AML-193 (cell line): ENCODE measurements around the gene CACNA1S.

Experiments
- DNase-seq, 2 experiments: peaks; one replicate each; lab custom pipeline; 2025; lab: John Stamatoyannopoulos, UW

The CACNA1S gene

DNA sequence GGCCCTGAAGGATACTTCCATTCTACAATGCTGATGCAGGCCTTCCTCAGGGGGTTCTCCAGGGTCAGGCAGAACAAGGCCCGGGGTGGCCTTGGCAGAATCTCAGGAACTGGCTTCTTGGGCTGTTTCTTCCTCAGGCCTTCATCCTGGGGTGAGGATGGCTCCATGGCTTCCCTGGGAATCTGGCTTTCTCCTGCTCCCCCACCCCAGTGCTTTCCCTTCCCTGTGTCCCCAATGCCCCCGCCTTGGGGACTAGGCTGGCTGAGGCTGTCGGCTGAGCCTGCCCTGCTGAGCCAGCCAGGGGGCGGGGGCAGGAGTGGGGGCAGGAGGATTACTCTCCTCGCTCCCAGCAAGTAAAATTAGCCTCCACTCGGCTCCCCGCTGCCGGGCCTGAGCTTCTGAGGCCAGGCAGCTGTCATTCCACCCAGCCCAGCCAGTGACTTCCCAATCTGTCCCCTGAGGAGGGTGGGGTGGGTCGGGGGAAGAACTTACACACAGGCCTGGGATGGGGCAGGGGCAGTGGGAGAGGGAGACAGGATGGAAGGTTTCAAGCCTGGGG lies at the start of gene CACNA1S:
Gene CACNA1S (minus strand): TSS at position 254 of the 559 bp plus-strand sequence. CDS start 87 bp downstream, at position 167.
- no peak for DNase-seq

GRCh38 chr1:201157949-201158348 lies 45.7 kb upstream of the CACNA1S start:
- no peak for DNase-seq

GRCh38 chr1:201156819-201157218 lies 44.6 kb upstream of the CACNA1S start:
- no peak for DNase-seq

DNA sequence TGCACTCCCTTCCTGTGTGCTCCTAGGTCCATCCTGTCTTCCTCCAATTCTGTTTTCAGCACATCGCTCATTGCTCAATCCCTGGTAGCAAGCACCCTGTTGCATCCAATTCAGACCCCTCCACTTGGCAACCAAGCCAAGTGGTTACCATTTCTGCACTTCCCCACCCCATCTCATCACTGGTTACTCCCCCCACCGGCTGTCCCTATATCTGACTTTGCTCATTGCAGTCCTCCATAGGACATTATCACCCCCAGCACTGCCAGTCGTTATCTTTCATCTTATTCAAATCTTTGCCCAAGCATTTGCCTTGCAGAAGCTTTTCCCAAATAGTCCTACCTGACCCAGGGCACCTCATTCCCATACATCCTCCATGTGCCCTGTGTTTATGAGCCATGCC lies 44.1 kb upstream of the CACNA1S start:
- no peak for DNase-seq

- DNase-seq, result no peak
Measured at GRCh38 chr1:201155354-201155753, 43.1 kb upstream of the CACNA1S start.

- peak; percentile 81 to 83 for DNase-seq
Measured at GRCh38 chr1:201154389-201155165, 42.4 kb upstream of the CACNA1S start, which contains the start of gene TMEM9. Gene TMEM9, minus strand, starts transcription at chr1:201154474. Its CDS starts 551 bp downstream, at chr1:201153923.

DNA sequence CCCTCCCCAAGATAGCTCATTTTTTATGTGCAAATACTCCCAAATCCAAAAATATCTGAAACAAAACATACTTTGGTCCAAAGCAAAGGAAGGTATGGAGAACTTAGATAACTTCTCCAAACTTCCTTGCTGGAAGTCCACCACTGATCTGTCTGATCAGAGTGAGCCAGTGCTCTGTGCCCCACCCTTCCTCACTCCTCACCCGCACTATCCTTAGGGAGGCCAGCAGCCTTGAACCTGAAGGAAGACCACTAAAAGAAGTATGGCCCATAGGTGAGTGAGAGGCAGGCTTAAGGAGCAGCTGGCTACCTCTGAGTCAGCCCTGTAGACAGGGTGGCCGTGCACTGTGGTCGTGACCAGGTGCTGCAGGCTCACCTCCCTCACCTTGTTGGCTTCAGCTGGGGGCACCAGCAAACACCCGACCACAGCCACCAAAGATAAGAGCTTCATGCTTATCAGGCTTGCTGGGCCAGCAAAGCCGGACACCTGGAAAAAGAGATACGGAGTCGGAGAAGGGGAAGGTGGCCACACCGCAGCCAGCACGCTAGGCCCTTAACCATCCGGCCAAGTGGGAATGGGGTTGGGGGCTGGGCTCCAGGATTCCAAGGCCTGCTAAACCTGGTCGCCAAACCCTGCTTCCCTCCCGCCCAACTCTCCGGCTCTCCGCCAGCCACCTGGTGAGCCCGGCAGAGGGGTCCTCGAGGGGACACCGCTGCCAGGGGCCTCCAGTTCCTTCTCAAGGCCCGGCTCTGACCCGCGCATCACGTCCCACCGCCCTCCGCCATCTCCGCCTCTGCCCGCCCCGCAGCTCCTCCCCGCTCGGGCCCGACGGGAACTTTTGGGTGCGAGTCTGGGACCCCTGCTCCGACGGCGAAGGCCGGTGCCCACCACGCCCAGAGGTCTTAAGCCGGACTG lies 41.5 kb upstream of the CACNA1S start:
- peak; percentile 42 to 44 for DNase-seq

DNA sequence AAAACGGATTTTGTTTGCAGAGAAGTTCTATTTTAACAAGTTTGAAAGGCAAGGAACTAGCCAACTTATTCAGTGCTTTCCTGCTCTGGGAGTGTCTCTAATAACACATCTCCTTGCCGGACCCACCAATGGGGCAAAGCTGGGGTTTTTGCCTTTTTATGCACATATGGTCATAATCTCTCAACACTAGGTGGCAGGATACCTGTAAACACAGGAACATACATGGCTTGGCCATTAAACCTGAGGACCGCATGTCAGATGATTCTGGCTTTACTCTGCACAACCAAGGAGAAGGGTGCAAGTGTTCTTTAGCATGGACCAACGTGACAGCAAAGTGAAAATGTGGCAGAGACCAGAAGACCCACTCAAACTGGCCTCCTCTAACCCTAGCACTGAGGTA lies 37.2 kb upstream of the CACNA1S start:
- peak; percentile 27 to 37 for DNase-seq

- DNase-seq, result no peak
Measured at GRCh38 chr1:201147396-201148015, 35.3 kb upstream of the CACNA1S start.

DNA sequence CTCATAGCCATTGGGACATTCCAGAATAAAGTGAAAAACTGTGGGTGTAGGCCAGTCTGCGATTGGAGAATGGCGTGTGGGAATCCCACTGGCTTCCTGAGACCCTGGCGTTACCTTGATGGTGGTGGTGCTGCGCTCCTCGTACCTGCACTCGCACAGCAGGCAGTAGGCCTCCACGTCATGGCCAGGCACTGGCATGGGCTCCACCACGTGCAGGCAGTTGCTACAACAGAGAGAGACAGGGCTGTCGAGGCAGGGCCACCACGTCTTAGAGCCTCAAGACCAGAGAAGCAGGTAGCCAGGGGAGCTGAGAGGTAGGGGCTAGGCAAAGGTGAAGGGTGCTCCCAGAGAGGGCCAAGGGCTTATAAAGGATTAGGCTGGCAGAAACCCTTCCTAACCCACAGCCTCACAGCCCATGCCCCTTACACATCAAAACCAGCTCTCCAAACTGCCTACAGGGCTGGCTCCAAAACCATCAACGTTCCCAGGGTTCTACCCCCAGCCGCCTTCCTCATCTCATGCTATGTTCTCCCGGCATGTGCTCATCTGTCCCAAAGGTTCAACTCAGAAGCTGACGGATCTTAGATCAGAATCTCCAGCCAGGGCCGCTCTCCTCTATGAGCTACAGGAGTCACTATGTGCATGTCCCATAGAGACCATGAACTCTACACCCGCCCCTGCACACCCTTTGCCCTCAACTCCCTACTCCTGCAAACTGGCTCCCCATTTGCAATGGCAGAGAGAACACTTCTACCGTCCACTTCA lies 34.6 kb upstream of the CACNA1S start:
- DNase-seq, result no peak

DNA sequence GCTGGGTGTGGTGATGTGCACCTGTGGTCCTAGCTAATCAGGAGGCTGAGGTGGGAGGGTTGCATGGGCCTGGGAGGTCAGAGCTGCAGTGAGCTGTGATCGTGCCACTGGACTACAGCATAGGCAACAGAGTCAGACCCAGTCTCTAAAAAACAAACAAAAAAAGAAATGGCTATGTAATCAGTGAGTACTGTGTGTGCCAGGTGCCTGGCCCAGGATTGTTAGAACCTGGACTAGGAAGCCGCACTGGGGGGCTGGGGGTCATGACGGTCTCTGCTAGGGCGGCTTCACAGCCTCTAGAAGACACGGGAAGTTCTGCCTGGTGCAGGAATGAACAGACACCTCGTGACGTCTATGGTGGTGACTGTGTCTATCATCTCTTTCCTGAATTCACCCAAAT lies 33.6 kb upstream of the CACNA1S start:
- DNase-seq, result no peak

GRCh38 chr1:201145132-201145531 lies 32.9 kb upstream of the CACNA1S start:
- no peak for DNase-seq

GRCh38 chr1:201144701-201145100 lies 32.5 kb upstream of the CACNA1S start:
- DNase-seq, result no peak

GRCh38 chr1:201143726-201144635 lies 31.8 kb upstream of the CACNA1S start:
- DNase-seq, result no peak

DNA sequence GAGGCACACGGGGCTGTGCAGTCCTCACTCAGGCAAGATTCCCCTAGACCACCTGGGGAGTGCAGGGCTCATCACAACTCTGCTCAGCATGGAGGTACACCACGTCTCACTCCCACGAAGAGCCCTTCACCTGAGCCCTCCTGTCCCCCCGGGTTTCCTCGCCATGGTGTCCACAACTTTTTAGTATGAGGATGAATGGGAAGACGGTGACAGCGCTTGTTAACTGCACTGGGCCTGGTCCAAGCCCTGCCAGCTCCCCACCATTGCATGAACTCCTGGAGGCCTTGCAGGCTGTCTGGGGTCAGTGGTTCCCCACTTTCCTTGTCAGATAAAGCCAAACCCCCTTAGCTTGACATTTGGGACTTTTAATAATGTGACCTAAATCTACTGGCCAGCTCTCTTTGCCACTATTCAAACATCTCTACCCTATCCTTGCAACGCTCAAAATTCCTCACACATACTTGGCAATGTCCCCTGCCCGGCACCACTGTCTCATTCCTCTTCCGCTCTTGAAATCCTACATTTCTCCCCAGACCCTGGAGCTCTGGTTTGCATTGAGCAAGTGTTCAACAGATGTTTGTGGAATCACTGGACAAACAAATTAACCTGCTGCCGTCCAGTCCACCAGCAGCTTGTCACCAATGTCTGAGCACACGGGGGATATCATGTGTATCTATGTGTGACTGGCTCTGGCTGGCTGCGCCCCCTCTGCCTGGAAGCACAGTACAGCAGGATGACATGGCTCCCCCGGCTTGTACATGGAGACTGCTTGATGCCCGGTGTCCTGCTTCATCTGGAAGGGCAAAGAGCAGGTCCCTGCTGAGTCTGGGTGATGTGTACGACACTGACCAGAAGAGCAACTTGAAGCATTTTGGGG lies 30.9 kb upstream of the CACNA1S start:
- no peak for DNase-seq

DNA sequence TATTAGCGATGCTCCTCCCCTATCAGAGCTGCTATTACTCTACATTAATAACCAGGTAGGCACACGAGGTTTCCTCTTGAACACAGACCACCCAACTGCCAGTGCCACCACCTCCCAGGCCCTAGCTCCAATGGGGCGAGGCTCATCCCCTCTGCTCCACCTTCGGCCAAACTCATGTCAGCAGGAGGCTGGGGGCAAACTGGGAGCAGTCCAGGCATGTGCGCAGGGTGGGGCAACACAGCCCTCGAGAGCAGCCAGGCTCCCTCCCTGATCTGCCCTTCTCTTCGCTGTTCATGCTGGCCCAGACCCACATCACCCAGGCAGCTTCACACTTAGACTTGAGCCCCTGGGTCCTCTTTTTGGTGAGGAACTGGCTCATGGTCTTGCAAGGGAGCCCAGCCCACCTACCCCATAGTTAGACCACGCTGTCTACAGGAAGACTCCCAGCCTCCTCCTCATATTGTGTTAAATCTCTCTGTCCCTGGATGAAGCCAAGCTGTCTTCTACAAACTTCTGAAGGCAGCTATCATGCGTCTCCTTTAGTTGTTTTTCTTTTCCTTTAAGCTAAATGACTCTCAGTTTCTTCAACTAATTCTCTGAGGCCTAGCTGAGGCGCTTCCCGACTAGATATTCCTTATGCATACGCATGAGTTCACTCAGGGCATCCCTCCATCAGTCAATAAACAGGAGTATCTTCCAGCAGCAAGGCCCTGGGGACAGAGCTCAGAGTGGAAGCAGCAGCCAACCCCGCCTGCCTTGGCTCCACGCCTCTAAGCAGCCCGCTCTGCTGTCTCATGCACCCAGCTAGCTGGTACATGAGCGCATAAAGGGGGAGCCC lies 30.0 kb upstream of the CACNA1S start:
- no peak for DNase-seq

GRCh38 chr1:201141418-201141817 lies 29.2 kb upstream of the CACNA1S start:
- no peak for DNase-seq

- no peak for DNase-seq
Measured at GRCh38 chr1:201140941-201141260, 28.7 kb upstream of the CACNA1S start.
